Hepatocyte (in vitro differentiated cells): ENCODE results near the gene SIM2. TPM values are rescaled to one million over a fixed set of nuclear protein-coding genes. Genes with fewer than 3 reads are reported as not detected.

ENCODE experiments used
- DNase-seq: peaks from one replicate; pipeline ENCODE4 v3.0.0-alpha.2; 2016; ENCODE audit warnings: low spot score
- H2AFZ ChIP-seq: fragments of 200-600 bp; sonication (generic); 2 replicates; pipeline ENCODE4 v1.6.0; 2016; ENCODE audit warnings: antibody characterized with exemption, mild to moderate bottlenecking
- H3K27ac ChIP-seq: fragments of 200-600 bp; sonication (generic); 2 replicates; pipeline ENCODE4 v1.5.1; 2016; ENCODE audit warnings: mild to moderate bottlenecking
- H3K27me3 ChIP-seq: fragments of 200-600 bp; sonication (generic); 2 replicates; pipeline ENCODE4 v1.6.1; 2016
- H3K36me3 ChIP-seq: fragments of 200-600 bp; sonication (generic); replicated peaks from 2 replicates; pipeline ENCODE4 v1.5.1; 2016; ENCODE audit warnings: low read depth; ENCODE audit not compliant: insufficient read depth
- H3K4me1 ChIP-seq: fragments of 200-600 bp; sonication (generic); 2 replicates; pipeline ENCODE4 v1.5.1; 2016; ENCODE audit warnings: mild to moderate bottlenecking, moderate library complexity; ENCODE audit not compliant: insufficient read depth
- H3K4me2 ChIP-seq: fragments of 200-600 bp; sonication (generic); 2 replicates; pipeline ENCODE4 v1.6.0; 2016
- H3K4me3 ChIP-seq: fragments of 200-600 bp; sonication (generic); 2 replicates; pipeline ENCODE4 v1.5.1; 2016; ENCODE audit warnings: mild to moderate bottlenecking
- H3K79me2 ChIP-seq: fragments of 200-600 bp; sonication (generic); 2 replicates; pipeline ENCODE4 v1.6.0; 2017; ENCODE audit warnings: mild to moderate bottlenecking
- H3K9me2 ChIP-seq: fragments of 200-600 bp; sonication (generic); replicated peaks from 2 replicates; pipeline ENCODE4 v1.6.0; 2017; ENCODE audit warnings: mild to moderate bottlenecking; ENCODE audit not compliant: insufficient read depth
- H3K9me3 ChIP-seq: fragments of 200-600 bp; sonication (generic); 2 replicates; pipeline ENCODE4 v1.5.1; 2016; ENCODE audit warnings: low read depth, mild to moderate bottlenecking
- H4K20me1 ChIP-seq: fragments of 200-600 bp; sonication (generic); 2 replicates; pipeline ENCODE4 v1.6.0; 2016; ENCODE audit warnings: mild to moderate bottlenecking; ENCODE audit not compliant: insufficient read depth, poor library complexity, severe bottlenecking
- CTCF ChIP-seq: fragments of 200-600 bp; sonication (generic); IDR thresholded peaks from 2 replicates; pipeline ENCODE4 v1.5.1; 2016; ENCODE audit warnings: antibody characterized with exemption, mild to moderate bottlenecking; ENCODE audit not compliant: poor library complexity
- EZH2 ChIP-seq: fragments of 200-600 bp; sonication (generic); IDR thresholded peaks from 2 replicates; pipeline ENCODE4 v1.6.1; 2016; ENCODE audit warnings: antibody characterized with exemption, mild to moderate bottlenecking, borderline replicate concordance
- EZH2phosphoT487 ChIP-seq: fragments of 200-600 bp; sonication (generic); IDR thresholded peaks from one replicate; pipeline ENCODE4 v1.6.1; 2018; ENCODE audit warnings: antibody characterized with exemption, mild to moderate bottlenecking, low read depth, moderate library complexity; ENCODE audit not compliant: unreplicated experiment, severe bottlenecking
- WGBS: methylation state at CpG from one replicate; pipeline ENCODE4 v1.1.6; 2016; ENCODE audit warnings: low lambda C conversion rate; ENCODE audit errors: missing lambda C conversion rate; 5-methylcytosine and 5-hydroxymethylcytosine counted together
- polyA plus RNA-seq: library from polyadenylated mRNA; unstranded; fragments of >200 nt; fragmentation: Nextera tagmentation; extraction: Ambion mirVana; gene quantifications from 2 replicates; pipeline ENCODE4 v1.2.1, GENCODE V29; 2016
- total RNA-seq: library from RNA; depleted of rRNA; stranded (reverse); fragments of >200 nt; gene quantifications from 2 replicates; pipeline ENCODE4 v1.2.3, GENCODE V29; 2014

Gene SIM2
- total and polyA plus RNA-seq, 2 experiments from 2014 or later, result 0.20 to 0.35 TPM

- Histone ChIP-seq H2AFZ (no peak overlapping the region), H3K4me2 (no peak overlapping the region), H3K36me3 (no peaks in the 10 kb centered on the region), H3K9me3 (no peaks in the 10 kb centered on the region), H3K79me2 (no peaks in the 10 kb centered on the region), H3K4me1 (peaks cover 6% of the 10 kb centered on the region), H3K9me2 (no peaks in the 10 kb centered on the region), H3K27me3 (no peaks in the 10 kb centered on the region), H3K27ac (no peak overlapping the region), H4K20me1 (no peaks in the 10 kb centered on the region), H3K4me3 (no peak overlapping the region)
- no peak for TF ChIP-seq EZH2
- TF ChIP-seq EZH2phosphoT487, result no peak
- TF ChIP-seq CTCF, result no peak
- 72% methylated on average over 4 of the region's 6 CpGs for WGBS
- DNase-seq, result no peak
These were observed 93.6 kb downstream of the SIM2 start for GRCh38 chr21:36792505-36792967.

GRCh38 chr21:36796070-36796469 lies 97.2 kb downstream of the SIM2 start:
- H3K9me2 ChIP-seq, result no peaks in the 10 kb centered on the region
- no peak overlapping the region for H2AFZ ChIP-seq
- H3K27me3 ChIP-seq, result no peaks in the 10 kb centered on the region
- no peak for DNase-seq
- WGBS, result 97% methylated on average over 2 of the region's 2 CpGs
- H3K79me2 ChIP-seq, result no peaks in the 10 kb centered on the region
- no peak overlapping the region for H3K4me2 ChIP-seq
- peaks cover 4% of the 10 kb centered on the region for H3K9me3 ChIP-seq
- no peaks in the 10 kb centered on the region for H3K36me3 ChIP-seq
- H3K27ac ChIP-seq, result no peak overlapping the region
- no peaks in the 10 kb centered on the region for H3K4me1 ChIP-seq
- no peak for TF ChIP-seq EZH2
- TF ChIP-seq EZH2phosphoT487, result no peak
- TF ChIP-seq CTCF, result no peak
- no peaks in the 10 kb centered on the region for H4K20me1 ChIP-seq
- no peak overlapping the region for H3K4me3 ChIP-seq

GRCh38 chr21:36798491-36798890 lies 99.6 kb downstream of the SIM2 start:
- peaks cover 4% of the 10 kb centered on the region for H3K9me3 ChIP-seq
- no peak overlapping the region for H3K27ac ChIP-seq
- H4K20me1 ChIP-seq, result no peaks in the 10 kb centered on the region
- no peaks in the 10 kb centered on the region for H3K9me2 ChIP-seq
- no peaks in the 10 kb centered on the region for H3K27me3 ChIP-seq
- H3K79me2 ChIP-seq, result no peaks in the 10 kb centered on the region
- no peak overlapping the region for H3K4me2 ChIP-seq
- H3K36me3 ChIP-seq, result no peaks in the 10 kb centered on the region
- no peak overlapping the region for H2AFZ ChIP-seq
- no peak overlapping the region for H3K4me3 ChIP-seq
- no peak for DNase-seq
- TF ChIP-seq EZH2 (no peak), EZH2phosphoT487 (no peak), CTCF (no peak)
- H3K4me1 ChIP-seq, result no peaks in the 10 kb centered on the region

Other genes starting within 250 kb of the SIM2 start
- 0.53 and 1.7 TPM in 2 replicates for gene CLDN14, start 219.0 kb upstream of the SIM2 start, total RNA-seq
- gene CLDN14, start 219.0 kb upstream of the SIM2 start, polyA plus RNA-seq, result 0.51 and 2.2 TPM in 2 replicates